NAMALWA (cell line): ENCODE measurements around the gene HMCN2.
"Not testable (repeated sequence)": the region's sequence is repeated elsewhere in the genome, so short reads cannot be mapped to it uniquely, and the experiment has no call there.

ENCODE experiments used
- DNase-seq: peaks from one replicate; pipeline ENCODE4 v3.0.0-alpha.2; 2015; ENCODE audit warnings: low spot score

HMCN2 gene

DNA sequence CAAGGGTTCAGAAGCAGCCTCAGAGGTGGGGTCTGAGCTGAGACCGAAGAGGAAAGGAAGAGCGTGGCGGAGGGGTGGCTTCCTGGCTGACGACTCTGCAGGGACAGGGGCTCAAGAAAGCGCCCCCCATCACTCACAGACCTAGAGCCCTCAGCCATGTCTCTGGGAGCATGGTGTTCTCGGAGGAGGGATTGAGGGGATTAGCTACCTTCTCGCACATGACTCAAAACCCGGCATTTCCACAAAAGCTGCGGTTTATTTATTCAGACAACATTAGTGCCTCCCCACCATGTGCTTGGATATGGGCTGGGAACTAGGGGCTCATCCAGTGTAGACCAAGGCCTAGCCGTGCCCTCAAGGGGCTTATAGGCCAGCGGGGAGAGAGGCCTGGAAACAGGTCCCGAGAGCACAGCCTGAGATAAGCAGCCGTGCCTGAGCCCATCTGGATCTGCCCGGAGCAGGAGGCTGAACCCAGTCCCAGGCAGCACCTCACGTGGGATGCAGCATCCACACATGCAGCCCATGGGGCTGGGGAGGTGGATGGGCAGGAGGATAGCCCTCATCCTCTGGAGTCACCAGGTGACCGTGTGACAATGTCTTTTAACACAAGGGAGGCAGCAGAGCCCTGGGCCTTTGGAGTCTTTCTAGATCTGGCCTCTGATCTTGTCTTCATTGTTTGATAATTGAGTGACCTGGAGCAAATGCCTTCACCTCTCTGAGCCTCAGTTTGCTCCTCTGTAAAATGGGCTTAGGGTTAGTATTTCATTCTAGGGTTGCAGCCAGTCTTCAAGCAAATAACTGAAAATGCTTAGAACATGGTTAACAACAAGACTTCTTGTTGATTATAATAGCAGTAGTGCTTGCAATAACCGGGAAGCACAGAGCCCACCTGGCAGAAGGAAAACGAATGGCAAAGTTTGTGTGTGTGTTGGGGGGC, 878 bp upstream of the HMCN2 start:
- DNase-seq: no peak

DNA sequence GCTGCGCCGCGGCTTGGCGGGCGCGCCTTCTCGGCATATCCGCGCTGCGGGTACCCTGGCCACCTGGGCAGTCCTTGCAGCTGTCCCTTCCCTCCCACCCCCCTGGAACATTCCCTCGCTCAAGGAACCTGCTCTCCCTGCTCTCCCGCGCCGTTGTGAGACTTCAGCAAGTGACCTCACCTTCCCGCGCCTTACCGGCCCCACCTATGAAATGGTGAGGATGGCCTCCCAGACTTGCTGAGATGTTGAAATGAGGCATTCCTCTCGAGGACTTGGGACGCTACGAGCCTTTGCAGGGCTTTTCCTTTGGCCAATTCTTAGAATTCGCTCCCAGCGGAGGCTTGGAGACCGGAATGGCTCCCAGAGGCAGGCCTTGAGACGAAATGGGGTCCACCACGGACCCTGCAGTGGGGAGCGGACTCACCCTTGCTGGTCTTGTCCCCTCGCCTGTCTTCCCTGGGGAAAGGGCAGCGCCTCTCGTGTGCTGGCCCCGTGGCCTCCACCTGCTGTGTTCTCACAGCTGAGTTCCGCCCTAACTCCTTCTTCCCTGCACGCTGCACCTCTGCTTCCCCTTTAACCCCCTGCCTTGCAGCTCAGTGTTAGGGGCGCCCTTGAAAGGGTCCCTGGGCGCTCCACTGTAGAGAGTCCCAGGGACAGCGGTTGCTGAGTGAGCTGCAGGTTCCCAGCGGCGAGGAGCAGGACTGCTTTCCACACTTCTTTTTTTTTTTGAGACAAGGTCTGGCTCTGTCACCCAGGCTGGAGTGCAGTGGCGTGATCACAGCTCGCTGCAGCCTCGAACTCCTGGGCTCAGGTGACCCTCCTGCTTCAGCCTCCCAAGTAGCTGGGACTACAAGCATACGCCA, 907 bp downstream of the HMCN2 start:
- no peak for DNase-seq

DNA sequence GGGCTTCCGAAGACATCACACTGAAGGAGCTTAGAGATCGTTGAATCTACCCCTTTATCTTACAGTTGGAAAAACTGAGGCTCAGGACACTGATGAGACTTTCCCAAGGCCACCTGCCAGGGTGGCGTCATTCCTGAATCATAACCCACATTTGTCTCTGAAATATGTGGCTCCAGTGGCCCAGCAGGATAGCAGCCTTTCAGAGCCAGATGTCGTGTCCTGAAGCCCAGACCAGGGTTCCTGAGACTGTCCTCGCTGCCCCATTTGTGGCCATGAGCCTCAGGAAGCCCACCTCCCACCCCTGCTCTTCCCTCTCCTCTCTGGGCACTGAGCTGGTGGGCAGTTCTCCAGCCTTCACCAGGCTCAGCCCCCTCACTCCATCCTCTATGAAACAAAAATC, 2.4 kb downstream of the HMCN2 start:
- DNase-seq: no peak

DNA sequence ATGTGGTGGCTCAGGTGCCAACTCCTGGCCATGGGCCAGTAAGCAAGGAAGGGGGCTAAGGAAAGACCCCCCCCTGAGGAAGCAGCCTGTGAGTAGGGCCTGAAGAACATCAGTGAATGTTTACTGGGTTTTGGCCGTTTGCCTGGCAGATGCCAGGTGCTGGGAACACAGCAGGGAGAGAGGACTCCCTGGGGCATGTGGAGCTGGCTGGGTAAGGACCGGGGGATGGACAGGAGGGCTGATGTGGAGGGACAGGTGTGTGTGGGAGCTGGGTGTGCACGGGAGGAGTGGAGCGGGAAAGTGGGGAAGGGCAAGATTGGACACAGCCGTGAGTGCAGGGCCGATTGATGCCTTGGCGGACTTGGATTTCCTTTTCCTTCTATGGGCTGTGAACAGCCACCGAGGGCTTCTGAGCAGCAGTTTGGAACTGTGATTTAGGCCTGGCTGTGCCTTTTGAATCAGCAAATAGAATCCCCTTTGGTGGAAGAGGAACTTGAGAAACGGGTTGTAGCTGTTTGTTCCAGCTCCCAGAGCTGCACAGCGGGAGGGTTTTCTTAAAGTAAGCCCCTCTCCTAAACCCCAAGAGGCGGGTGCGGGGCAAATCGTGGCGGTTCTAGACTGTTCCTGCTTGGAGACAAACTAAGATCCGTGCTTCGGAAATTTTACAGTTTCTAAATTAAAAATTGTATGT, 3.1 kb downstream of the HMCN2 start:
- no peak for DNase-seq

DNA sequence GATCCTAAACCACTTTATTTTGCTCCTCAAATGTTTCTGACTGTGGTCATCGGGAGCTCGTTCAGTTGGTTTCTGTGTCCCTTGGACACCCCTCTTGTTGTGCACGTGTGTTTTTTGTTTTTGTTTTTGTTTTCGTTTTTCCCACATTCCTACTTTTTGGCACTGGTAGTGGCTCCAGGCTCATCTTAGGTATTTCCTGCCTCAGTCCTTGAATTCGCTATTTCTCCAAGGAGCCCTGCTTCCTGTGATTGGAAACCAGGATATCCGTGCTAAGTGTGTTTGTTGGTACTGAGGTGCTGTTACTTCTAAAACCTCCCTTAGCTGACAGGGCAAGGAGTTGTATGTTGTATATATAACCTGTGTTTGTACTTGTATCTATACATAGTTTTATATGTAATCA, 5.9 kb downstream of the HMCN2 start:
- no peak for DNase-seq

DNA sequence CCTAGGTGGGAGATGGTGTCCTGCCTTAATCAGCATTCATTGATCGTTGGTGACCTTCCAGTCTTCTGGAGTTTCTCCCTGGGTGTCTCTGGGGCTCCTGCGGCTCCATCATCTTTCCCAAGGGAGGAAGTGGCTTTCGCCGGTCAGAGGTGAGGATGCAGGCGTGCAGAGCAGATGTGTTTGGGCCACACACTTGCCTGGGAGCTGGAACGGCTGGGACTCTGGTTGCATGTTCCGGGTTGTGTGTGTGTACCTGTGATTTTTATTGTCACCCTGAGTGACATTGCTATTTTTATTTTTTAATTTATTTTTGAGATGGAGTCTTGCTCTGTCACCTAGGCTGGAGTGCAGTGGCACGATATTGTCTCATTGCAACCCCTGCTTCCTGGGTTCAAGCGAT, 9.6 kb downstream of the HMCN2 start:
- DNase-seq: no peak

DNA sequence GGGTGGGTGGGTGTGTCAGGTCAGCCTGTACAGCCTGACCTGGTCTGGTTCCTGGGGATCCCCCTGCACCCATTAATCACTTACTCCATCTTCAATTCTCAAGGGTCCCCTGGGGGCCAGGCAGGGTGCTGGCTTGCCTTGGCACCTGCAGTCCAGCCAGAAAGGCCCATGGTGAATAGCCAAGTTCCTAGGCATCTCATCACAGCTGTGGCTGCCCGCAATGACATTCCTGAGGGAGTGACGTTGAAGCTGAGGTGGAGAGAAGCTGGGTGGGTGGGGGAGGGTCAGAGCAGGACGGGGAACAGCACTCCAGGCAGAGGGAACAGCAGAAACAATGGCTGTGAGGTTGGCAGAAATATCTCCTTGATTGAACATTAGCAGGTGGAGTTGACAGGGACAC, 10.6 kb downstream of the HMCN2 start:
- no peak for DNase-seq

GRCh38 chr9:130276955-130277354, 11.4 kb downstream of the HMCN2 start:
- no peak for DNase-seq

DNA sequence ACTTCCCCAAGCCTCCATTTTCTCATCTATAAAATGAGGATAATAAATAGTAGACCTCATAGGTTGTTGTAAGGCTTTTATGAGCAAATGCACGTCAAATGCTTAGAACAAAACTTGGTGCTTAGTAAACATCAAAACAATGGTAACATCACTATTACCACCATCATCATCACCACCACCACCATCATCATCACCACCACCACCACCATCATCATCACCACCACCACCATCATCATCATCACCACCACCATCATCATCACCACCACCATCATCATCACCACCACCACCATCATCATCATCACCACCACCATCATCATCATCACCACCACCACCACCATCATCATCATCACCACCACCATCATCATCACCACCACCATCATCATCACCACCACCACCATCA, 12.0 kb downstream of the HMCN2 start:
- DNase-seq: not testable (repeated sequence)

DNA sequence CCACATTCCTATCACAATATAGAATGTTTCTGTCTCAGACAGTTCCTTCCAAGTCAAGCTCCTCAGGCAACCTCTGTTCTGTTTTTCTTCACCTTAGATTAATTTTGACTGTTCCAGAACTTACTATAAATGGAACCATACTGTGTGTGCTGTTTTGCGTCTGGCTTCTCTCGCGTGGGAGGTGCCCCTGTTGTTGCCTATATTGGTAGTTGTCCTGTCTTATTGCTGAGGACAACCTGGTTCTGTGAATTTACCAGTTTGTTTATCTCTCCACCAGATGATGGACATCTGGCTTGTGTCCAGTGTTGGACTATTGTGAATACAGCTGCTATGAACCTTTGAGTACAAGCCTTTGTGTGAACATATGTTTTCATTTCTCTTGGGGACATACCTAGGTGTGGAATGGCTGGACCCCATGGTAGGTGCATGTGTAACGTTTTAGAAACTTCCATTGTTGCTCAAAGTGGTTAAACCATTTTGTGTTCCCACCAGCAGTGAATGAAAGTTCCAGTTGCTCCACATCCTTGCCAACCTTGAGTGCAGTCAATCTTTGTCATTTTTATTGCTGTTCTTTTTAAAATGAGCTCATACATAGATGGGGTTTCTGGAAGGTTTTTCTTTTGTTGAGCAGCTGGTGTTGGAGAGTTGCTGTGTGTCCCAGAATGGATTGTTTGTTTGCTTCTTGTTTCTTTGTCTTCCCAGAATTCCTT, 18.1 kb downstream of the HMCN2 start:
- DNase-seq: no peak

DNA sequence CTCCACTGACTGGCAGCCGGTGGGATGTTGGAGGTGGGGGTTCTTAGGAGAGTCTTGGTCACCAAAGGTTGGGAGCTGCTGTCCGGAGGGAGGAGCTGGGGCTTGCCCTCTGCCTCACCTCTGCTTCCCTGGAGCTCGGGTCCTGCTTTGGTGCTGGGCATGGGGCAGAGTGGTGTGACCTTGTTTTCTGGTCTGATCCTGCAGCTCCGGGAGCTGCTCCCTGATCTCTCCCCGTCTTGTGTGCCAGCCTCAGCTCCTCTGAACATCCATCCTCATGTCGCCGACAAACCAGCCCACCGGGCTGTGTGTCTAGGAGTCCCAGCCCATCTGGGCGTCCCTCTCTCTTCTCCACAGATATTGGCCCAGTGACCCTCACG, 18.7 kb downstream of the HMCN2 start:
- no peak for DNase-seq

DNA sequence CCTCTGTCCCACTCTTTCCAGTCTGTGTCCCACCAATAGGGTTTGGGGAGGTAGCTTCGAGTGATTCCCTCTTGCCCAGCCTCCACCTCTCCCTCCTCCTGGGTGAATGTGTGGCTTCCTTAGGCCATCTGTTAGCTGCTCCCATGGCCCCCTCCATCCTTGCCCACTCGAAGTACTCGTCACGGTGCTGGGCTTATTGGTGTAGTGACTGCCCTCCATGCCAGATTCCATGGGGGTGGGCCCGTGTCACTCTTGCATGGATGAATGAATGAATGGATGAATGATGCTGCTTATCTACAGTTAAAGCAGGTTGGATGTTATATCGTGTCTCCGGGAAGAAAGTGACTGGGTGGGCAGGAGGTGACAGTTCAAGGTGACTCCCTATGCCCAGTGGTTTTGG, 19.1 kb downstream of the HMCN2 start:
- DNase-seq: no peak

DNA sequence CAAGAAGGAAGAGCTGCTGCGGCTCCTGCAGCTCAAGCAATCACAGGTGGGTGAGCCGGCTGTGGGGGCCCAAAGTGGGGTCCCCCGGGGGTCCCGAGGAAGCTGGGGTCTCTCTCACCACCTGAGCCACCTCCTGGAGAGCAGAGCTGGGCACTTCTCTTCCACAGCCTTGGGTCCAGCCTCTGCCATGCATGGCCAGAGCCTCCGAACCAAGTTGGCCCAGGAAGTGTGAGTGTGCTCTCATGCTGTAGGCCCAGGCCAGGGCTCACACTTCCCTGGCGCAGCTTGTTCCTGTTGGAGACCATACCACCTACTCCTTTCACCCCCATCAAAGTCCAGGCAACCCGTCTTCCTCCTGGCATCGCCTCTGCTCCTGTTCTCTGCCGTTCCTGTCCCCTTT, 19.7 kb downstream of the HMCN2 start:
- DNase-seq: no peak

DNA sequence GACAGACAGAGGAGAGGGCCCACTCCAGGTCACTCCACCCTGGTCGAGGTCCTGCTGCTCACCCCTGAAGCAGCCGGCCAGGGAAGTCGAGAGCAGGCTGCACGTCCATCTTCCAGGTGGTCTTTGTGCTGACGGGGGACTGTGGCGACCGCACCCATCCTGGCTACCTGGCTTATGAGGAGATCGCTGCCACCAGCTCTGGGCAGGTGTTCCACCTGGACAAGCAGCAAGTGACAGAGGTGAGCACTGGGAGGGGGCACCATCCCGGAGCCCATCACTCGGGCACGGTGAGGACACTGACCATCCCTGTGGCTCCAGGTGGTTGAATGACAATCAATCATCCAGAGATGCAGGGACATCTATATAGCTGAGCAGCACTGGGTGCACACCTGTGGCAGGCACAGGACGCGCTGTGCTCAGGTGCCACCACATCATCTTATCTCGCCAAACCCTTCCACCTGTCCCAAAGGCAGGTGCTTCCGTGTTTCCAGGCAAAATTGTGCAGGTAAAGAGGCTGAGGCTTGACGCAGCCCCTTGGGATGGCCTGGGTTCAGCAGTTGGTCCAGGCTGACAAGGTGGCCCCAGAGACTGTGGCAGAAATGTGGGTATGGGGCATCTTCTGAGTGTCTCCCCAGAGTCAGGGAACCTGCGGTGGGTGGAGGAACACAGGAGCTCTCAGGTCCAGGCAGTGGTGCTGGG, 20.7 kb downstream of the HMCN2 start:
- no peak for DNase-seq

DNA sequence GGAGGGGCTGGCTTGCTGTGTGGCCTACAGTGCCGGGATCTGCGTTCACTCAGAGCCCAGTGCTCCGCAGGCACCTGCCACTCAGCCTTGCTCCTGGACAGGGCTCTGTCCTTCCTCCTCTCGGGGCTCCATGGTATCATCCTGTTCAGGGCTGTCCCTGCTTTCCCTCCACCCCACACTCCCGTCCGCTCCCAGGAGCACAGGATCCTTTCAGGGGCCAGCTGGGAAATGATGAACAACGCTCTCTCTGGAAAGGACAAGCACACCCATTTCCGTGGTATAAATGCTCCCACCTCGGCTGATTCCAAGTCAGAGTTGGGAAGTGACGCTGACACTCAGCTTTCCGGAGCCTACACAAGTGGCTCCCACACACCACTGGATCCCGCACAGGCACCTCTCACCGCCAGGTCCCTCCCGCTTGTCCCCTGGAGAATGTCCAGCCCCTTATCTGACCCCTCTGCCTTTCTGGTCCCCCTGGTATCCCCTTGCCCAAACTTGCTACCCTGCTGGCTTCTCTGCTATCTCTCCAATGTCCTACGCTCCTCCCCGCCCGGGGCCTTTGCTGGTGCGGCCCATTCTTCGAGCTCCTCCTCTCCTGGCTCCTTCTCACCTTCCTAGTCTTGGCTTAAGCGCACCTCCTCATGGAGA, 21.3 kb downstream of the HMCN2 start:
- DNase-seq: no peak

GRCh38 chr9:130287736-130288135, 22.2 kb downstream of the HMCN2 start:
- no peak for DNase-seq

GRCh38 chr9:130288393-130288792, 22.8 kb downstream of the HMCN2 start:
- no peak for DNase-seq

- no peak for DNase-seq
Measured at GRCh38 chr9:130288926-130289690, 23.5 kb downstream of the HMCN2 start.

DNA sequence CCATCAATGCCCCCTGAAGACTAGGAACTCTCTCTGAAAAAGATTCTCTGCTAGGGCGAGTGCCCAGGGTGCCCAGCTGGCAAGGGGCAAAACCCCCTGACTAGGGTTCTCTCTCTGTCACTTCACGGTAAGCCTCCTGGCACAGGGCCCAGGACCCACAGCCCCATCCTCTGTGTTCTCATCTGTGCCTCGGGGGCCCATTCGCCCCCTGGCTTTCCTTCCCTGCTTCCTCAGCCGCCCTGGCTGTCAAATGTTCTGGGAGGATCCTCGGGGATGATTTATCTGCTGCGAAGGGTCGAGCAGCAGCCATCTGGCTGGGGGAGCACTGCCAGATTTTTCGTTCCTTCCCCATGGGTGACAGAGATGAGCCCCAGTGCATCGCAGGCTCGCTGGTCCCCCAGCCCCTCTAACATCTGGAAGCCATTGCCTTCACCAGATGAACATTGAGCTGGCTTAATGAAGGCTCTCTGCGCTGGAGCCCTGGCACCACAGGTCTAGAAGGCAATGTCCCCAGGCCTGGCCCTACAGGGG, 24.2 kb downstream of the HMCN2 start:
- DNase-seq: no peak
